A172 (cell line): ENCODE data around the gene FBXO9. TPM values are rescaled to one million over a fixed set of nuclear protein-coding genes. Genes with fewer than 3 reads are reported as not detected.

Experiments used
- DNase-seq: peaks from one replicate; pipeline ENCODE4 v3.0.0-alpha.2; 2015; ENCODE audit warnings: low spot score
- total RNA-seq: library from RNA; depleted of rRNA; stranded (reverse); fragments of >200 nt; shearing (Covaris generic); gene quantifications from 2 replicates; pipeline ENCODE4 v1.2.3, GENCODE V29; 2014; rRNA removed

Gene FBXO9
- 27.6 and 41.3 TPM in 2 replicates for total RNA-seq

DNA sequence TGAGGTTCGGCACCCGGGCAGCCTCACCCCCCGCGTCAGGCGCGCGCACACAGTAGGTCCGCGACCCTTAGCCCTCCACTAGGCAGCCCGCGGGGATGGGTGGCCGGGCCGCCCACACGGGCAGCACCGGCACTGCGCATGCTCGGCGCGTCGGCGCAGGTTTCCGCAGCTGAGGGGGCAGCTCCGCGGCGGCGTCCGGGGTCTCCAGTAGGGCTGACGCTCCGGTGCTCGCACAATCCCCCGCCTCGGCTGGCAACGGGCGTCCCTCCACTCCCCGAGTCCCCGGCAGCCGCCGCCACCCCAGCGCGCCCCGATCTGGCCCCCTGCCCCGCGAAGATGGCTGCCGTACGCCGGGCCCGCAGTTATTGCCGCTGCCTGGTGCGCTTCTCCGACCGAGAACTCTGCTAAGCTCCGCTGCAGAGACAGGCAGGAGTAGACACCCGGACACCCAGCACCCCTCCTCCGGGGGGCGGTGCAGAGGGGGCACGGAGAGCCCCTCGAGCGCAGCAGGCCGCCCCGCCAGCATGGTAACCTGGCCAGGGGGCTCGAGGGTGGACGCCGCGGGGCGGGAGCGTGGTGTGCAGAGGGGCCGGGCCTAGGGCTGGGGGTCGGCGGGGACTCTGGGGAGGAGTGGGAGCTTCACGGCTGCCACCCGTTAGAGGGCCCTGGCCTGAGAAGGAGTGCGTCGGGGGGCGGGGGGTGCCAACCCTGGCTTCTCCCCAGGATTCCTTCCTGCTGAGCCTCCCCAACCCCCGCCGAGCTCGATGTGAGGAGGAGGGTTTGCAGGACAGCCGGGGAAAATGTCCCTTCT, at the start of gene FBXO9:
Gene FBXO9 (plus strand): TSS at position 139 of the 811 bp plus-strand sequence. CDS start 386 bp downstream, at position 525.
- peak; percentile 29 for DNase-seq

DNA sequence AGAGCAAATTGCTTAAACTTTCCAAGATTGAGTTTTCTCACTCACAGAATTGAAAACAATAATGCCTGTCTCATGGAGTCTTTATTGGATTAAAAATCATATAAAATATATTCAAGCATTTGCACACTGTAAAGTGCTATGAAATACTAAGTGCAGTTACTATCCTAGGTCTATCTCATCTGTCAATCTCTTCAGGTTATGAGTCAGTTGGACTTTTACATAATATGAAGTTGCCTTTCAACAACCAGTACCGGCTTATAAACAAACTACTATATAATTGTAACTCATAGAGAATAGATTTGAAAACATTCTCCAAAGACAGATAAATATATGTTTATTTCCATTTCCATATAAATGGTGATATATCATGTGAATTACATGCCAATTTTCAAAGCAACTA, 49.7 kb upstream of the FBXO9 start:
- DNase-seq, result no peak

GRCh38 chr6:53018446-53018845, 46.8 kb upstream of the FBXO9 start:
- DNase-seq, result no peak

DNA sequence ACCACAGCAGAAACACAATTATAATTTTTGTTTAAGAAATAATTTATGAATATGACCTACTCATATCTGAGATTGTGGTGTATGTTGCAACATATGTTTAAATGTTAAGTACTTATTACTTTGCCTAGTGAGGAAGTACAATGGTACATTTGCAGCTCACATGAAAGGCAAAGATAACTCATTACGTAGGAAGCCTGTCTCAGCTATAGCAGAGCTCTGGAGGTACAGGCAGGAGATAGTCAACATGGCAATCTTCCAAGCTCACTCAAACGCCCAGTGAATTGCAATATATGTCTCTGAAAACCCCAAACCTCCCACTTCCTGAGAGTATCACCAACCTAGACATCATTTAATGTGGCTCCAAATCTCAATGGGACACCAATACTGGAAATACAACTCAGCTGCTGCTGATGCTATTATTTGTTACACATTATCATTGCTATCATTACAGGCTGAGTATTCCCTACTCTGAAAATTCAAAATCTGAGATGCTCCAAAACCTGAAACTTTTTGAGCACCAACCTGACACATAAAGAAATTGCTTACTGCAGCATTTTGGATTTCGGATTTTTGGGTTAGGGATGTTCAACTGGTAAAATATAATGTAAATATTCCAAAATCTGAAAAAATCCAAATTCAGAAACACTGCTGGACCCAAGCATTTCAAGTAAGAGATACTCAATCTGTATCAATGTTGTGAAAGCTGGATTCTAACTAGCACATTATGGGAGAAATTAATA, 45.0 kb upstream of the FBXO9 start:
- no peak for DNase-seq

- DNase-seq, result no peak
Measured at GRCh38 chr6:53023323-53023722, 41.9 kb upstream of the FBXO9 start.

DNA sequence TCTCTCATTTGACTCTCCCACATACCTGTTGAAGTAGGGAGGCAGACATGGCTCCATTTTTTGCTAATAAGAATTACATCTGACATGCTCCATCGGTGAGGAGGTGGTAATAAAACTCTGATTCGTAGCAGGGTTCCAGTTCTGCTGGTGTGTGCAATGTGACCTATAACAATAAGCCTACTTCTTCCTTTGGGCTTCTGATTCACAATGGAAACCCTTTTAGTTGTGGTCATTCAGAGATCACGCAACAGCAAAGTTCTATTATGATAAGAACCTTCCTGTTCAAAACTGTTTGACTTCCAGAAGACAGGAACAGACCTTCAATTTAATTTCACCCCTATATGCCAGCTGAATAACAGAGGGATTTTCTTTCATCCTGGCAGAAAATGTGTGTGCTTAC, 38.7 kb upstream of the FBXO9 start:
- no peak for DNase-seq

DNA sequence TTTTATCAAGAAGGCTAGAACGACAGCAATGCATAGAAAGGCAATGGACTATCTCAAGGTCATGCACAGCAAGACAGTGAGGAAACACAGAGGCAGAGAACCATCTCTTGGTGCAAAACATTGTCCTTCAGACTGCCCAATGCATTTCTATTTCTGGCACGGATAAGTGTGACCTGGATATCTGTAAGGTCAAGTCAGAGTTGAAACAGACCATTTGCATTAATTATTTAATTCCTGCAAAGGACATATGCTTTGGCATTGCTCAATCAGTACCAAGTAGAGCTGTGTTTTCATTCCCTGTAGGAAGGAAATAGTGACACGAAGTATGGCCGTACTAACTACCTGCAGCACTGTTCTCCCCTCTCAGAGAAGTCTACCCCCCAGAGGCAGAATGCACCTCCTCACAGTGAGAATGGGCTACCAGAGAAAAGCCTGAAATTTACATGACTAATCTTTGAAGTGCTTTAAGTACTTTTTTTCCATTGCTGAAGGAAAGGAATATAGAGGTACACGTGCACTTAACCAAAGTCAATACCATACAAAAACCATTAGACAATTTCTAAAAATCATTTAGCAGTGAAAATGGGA, 38.0 kb upstream of the FBXO9 start:
- DNase-seq, result no peak

GRCh38 chr6:53028467-53028866, 36.7 kb upstream of the FBXO9 start:
- no peak for DNase-seq

DNA sequence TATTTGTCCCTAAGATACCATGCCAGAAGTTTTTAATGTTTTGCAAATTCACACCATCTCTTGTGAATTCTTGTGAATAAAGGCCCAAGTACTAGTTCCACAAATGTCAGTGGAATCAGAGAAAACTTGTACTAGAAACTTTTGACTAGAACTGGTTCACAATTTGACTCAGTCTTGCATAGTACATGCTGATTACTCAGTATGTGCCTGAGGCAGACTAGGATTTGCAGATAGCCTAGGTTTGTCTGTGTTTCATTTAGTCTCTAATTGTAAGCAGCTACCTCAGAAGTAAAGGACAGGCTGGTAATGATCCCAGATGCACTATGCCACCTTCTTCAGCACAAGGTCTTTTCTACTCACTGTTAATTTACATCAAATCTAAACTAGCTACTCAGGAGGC, 35.9 kb upstream of the FBXO9 start:
- no peak for DNase-seq

DNA sequence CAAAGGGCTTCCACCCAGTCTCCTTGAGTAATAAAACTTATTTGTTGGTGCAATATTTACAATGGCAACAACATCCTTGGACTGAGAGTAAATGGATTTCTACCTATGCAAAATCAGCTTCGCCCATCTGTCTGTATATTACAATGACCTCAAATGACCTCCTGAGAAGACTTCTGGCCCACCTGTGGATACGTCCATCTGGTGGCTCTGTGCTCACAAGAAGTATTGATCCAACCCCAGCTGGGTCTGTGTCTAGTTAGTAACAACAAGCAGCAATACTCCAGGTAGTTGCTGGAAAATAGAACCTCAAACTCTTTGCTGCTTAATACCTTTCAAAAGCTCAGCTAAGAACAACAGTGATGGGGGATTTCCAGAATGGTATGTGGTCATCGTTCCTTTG, 35.4 kb upstream of the FBXO9 start:
- DNase-seq, result no peak

- no peak for DNase-seq
Measured at GRCh38 chr6:53031281-53031680, 33.9 kb upstream of the FBXO9 start.

DNA sequence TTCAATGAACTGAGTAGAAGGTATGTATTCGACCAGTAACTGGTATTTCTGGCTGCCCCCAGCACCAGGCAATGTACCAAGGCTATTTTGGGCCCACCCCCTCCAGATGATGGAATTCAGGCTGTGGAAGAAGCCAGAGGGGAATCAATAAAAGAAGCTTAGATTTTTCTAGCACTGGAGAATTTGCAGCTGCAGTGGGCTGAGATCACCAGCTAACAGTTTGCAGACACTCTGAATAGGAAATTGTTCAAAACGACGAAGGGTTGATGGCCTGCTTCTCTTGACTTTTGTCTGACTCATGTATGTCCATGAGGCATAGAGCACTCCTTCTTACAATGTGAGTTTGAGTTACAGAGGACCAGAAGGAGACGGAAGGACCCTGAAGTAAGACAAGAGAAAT, 32.4 kb upstream of the FBXO9 start:
- DNase-seq, result no peak

- no peak for DNase-seq
Measured at GRCh38 chr6:53033764-53034163, 31.4 kb upstream of the FBXO9 start.

- no peak for DNase-seq
Measured at GRCh38 chr6:53035549-53036213, 29.5 kb upstream of the FBXO9 start.

- DNase-seq, result no peak
Measured at GRCh38 chr6:53038141-53038540, 27.1 kb upstream of the FBXO9 start.

GRCh38 chr6:53038596-53038995, 26.6 kb upstream of the FBXO9 start:
- DNase-seq, result no peak

DNA sequence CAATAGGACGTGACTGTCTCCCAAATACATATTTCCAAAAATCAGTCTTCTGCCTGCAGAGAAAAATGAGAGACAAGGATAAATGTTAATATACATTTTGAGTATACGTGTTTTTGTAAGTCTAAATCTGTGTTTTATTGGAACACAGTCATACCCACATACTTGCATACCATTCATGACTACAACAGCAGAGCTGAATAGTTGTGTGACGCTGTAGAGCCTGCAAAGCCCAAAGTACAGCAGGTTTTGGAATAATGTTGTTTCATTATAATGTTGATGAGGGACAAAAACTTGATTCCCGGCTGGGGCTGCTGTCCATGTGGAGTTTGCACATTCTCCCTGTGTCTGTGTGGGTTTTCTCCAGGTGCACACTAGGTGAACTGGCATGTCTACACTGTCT, 23.8 kb upstream of the FBXO9 start:
- DNase-seq, result peak; percentile 16

- DNase-seq, result peak; percentile 79
Measured at GRCh38 chr6:53042112-53042511, 23.1 kb upstream of the FBXO9 start.

- DNase-seq, result peak; percentile 50
Measured at GRCh38 chr6:53043581-53043980, 21.6 kb upstream of the FBXO9 start.

DNA sequence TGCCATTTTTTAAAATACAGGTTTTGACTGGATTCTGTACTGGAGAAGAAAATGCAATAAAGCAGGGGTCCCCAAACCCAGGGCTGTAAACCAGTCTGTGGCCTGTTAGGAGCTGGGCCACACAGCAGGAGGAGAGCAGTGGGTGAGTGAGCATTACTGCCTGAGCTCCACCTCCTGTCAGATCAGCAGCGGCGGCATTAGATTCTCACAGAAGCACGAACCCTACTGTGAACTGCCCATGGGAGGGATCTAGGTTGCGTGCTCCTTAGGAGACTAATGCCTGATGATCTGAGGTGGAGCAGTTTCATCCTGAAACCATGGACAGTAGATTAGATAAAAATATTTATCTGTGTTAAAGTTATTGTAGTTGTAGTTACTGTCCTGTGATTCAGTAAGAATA, 21.1 kb upstream of the FBXO9 start:
- peak; percentile 68 for DNase-seq

GRCh38 chr6:53044572-53044971, 20.6 kb upstream of the FBXO9 start:
- no peak for DNase-seq
